GM18505 (cell line): ENCODE results near the gene ERP44.

Source experiments
- ATAC-seq: cut with Tn5 transposase; IDR thresholded peaks from one replicate; pipeline ENCODE4 v1.9.1; 2021; ENCODE audit not compliant: unreplicated experiment
- POLR2A ChIP-seq: IDR thresholded peaks from 4 replicates; pipeline ENCODE4 v1.6.1; 2011; ENCODE audit warnings: borderline replicate concordance; ENCODE audit not compliant: insufficient read depth, insufficient read length; ENCODE audit errors: extremely low read depth

Gene ERP44

GRCh38 chr9:99948896-99949295 lies 149.9 kb downstream of the ERP44 start:
- no peak for TF ChIP-seq POLR2A
- ATAC-seq = no peak

GRCh38 chr9:99948482-99948881 lies 150.3 kb downstream of the ERP44 start:
- no peak for ATAC-seq
- TF ChIP-seq POLR2A = no peak

GRCh38 chr9:99947395-99947794 lies 151.4 kb downstream of the ERP44 start:
- no peak for ATAC-seq
- no peak for TF ChIP-seq POLR2A

DNA sequence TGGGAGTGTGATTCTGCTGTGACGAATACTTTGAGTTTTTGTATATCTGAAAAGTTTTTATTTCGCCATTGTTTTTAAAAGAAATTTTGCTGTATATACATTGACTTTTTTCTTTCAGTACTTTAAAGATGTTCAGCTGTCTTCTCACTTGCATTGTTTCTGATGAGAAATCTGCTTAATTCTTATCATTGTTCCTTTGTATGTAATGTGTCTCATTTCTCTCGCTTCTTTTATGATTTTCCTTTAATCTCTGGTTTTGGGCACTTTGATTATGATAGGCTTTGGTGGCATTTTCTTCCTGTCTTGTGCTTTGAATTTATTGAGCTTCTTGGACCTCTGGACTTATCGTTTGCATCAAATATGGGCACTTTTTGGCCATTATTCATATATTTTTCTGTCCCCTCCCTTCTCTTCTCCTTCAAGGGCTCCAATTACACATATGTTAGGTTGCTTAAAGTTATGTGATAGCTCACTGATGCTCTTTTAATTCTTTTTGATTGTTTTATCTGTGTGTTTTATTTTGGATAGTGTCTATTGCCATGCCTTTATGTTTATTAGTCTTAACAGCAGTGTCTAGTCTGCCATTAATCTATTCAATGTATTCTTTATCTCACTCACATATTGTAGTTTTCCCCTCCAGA lies 161.7 kb downstream of the ERP44 start:
- TF ChIP-seq POLR2A = no peak
- no peak for ATAC-seq

GRCh38 chr9:99931155-99931840 lies 167.5 kb downstream of the ERP44 start:
- no peak for TF ChIP-seq POLR2A
- ATAC-seq = no peak

- ATAC-seq = no peak
- no peak for TF ChIP-seq POLR2A
Observed at GRCh38 chr9:99929652-99930051, 169.1 kb downstream of the ERP44 start.
